HEK293 (cell line): ENCODE results near the gene COL4A1.

Experiments
- CTCF ChIA-PET: fragments of 350-600 bp; formaldehyde crosslinking; extraction: SDS; loops from one replicate; lab custom pipeline; 2021; ENCODE audit warnings: antibody characterized with exemption; lab: Yijun Ruan, JAX
- POLR2A ChIA-PET: fragments of 300-600 bp; formaldehyde crosslinking; extraction: SDS; loops from one replicate; lab custom pipeline; 2020; ENCODE audit warnings: antibody characterized with exemption, inconsistent platforms; lab: Yijun Ruan, JAX
- H3K27ac ChIP-seq: fragments of 200-500 bp; sonication (Bioruptor generic); 2 replicates; pipeline ENCODE4 v1.5.1; 2014; ENCODE audit warnings: low read depth, low read length, control low read depth, inconsistent platforms; ENCODE audit errors: extremely low read depth
- H3K36me3 ChIP-seq, 2 experiments: fragments of 200-500 bp in 1 of 2; sonication (Bioruptor generic) in 1 of 2; 1 replicate in 1 of 2; 2 replicates in 1 of 2; pipeline ENCODE4 v1.5.1; 2014 to 2017; ENCODE audit warnings: inconsistent platforms in 2 of 2, low read length in 2 of 2; ENCODE audit not compliant: control insufficient read depth in 2 of 2, insufficient read depth in 1 of 2
- H3K4me1 ChIP-seq: fragments of 200-500 bp; sonication (Bioruptor generic); 2 replicates; pipeline ENCODE4 v1.5.1; 2014; ENCODE audit warnings: mild to moderate bottlenecking, low read length, inconsistent platforms; ENCODE audit not compliant: control insufficient read depth, insufficient read depth
- H3K4me3 ChIP-seq: 2 replicates; pipeline ENCODE4 v1.5.1; 2011; ENCODE audit warnings: low read depth, mild to moderate bottlenecking, control low read depth, low read length, moderate library complexity
- H3K9me3 ChIP-seq: fragments of 200-500 bp; sonication (Bioruptor generic); 2 replicates; pipeline ENCODE4 v1.5.1; 2014; ENCODE audit warnings: low read depth, low read length, inconsistent platforms; ENCODE audit not compliant: control insufficient read depth, insufficient read depth
- BCL11B ChIP-seq: fragments of 450-650 bp; formaldehyde crosslinking; IDR thresholded peaks from 2 replicates; pipeline ENCODE4 v1.5.1; 2016; ENCODE audit warnings: low read depth, missing biosample characterization, missing genetic modification characterization
- SETDB1 ChIP-seq: IDR thresholded peaks from one replicate; pipeline ENCODE4 v1.6.1; 2017; ENCODE audit warnings: mild to moderate bottlenecking, low read length, moderate library complexity, mixed read lengths; ENCODE audit not compliant: insufficient read length
- WT1 ChIP-seq: fragments of 450-650 bp; formaldehyde crosslinking; IDR thresholded peaks from 2 replicates; pipeline ENCODE4 v1.5.1; 2016; ENCODE audit warnings: missing biosample characterization, missing genetic modification characterization
- ZBTB10 ChIP-seq: fragments of 450-650 bp; formaldehyde crosslinking; IDR thresholded peaks from 2 replicates; pipeline ENCODE4 v1.5.1; 2016; ENCODE audit warnings: missing biosample characterization, missing genetic modification characterization
- ZBTB17 ChIP-seq: fragments of 450-650 bp; formaldehyde crosslinking; IDR thresholded peaks from 2 replicates; pipeline ENCODE4 v1.5.1; 2016; ENCODE audit warnings: missing biosample characterization, missing genetic modification characterization
- ZBTB7A ChIP-seq: fragments of 450-650 bp; formaldehyde crosslinking; IDR thresholded peaks from 2 replicates; pipeline ENCODE4 v1.5.1; 2016; ENCODE audit warnings: low read depth, missing biosample characterization, missing genetic modification characterization
- ZEB2 ChIP-seq: fragments of 450-650 bp; formaldehyde crosslinking; IDR thresholded peaks from 2 replicates; pipeline ENCODE4 v1.5.1; 2016; ENCODE audit warnings: missing biosample characterization, missing genetic modification characterization
- ZNF10 ChIP-seq: fragments of 450-650 bp; formaldehyde crosslinking; IDR thresholded peaks from 2 replicates; pipeline ENCODE4 v1.5.1; 2017; ENCODE audit warnings: missing biosample characterization, missing genetic modification characterization
- ZNF114 ChIP-seq: fragments of 450-650 bp; formaldehyde crosslinking; IDR thresholded peaks from 2 replicates; pipeline ENCODE4 v1.5.0; 2017; ENCODE audit warnings: missing biosample characterization, missing genetic modification characterization
- ZNF133 ChIP-seq: fragments of 450-650 bp; formaldehyde crosslinking; IDR thresholded peaks from 2 replicates; pipeline ENCODE4 v1.5.1; 2016; ENCODE audit warnings: missing biosample characterization, missing genetic modification characterization
- ZNF292 ChIP-seq: fragments of 450-650 bp; formaldehyde crosslinking; IDR thresholded peaks from 2 replicates; pipeline ENCODE4 v1.5.1; 2016; ENCODE audit warnings: low read depth, missing biosample characterization, missing genetic modification characterization, borderline replicate concordance
- ZNF366 ChIP-seq: fragments of 450-650 bp; formaldehyde crosslinking; conservative IDR thresholded peaks from 2 replicates; pipeline ENCODE4 v1.5.1; 2016; ENCODE audit warnings: missing biosample characterization, missing genetic modification characterization
- ZNF391 ChIP-seq: fragments of 450-650 bp; formaldehyde crosslinking; IDR thresholded peaks from 2 replicates; pipeline ENCODE4 v1.5.1; 2016; ENCODE audit warnings: low read depth, missing biosample characterization, missing genetic modification characterization, borderline replicate concordance
- ZNF501 ChIP-seq: fragments of 450-650 bp; formaldehyde crosslinking; IDR thresholded peaks from 2 replicates; pipeline ENCODE4 v1.5.1; 2016; ENCODE audit warnings: missing biosample characterization, missing genetic modification characterization
- ZNF624 ChIP-seq: fragments of 450-650 bp; formaldehyde crosslinking; IDR thresholded peaks from 2 replicates; pipeline ENCODE4 v1.5.1; 2017; ENCODE audit warnings: missing biosample characterization, missing genetic modification characterization
- ZNF658 ChIP-seq: fragments of 450-650 bp; formaldehyde crosslinking; IDR thresholded peaks from 2 replicates; pipeline ENCODE4; 2016; ENCODE audit warnings: missing biosample characterization, missing genetic modification characterization
- ZNF747 ChIP-seq: fragments of 450-650 bp; formaldehyde crosslinking; IDR thresholded peaks from 2 replicates; pipeline ENCODE4 v1.5.1; 2016; ENCODE audit warnings: missing biosample characterization, missing genetic modification characterization
- ZNF837 ChIP-seq: fragments of 450-650 bp; formaldehyde crosslinking; IDR thresholded peaks from 2 replicates; pipeline ENCODE4 v1.5.1; 2016; ENCODE audit warnings: missing biosample characterization, missing genetic modification characterization
- ZSCAN4 ChIP-seq: fragments of 450-650 bp; formaldehyde crosslinking; IDR thresholded peaks from 2 replicates; pipeline ENCODE4 v1.5.1; 2017; ENCODE audit warnings: missing biosample characterization, missing genetic modification characterization
- TF ChIP-seq, protein P1 (sequence below): fragments of 450-650 bp; formaldehyde crosslinking; IDR thresholded peaks from 2 replicates; pipeline ENCODE4 v1.5.1; 2017; ENCODE audit warnings: missing biosample characterization, missing genetic modification characterization
- TF ChIP-seq, protein P2 (sequence below): fragments of 450-650 bp; formaldehyde crosslinking; IDR thresholded peaks from 2 replicates; pipeline ENCODE4 v1.5.1; 2016; ENCODE audit warnings: missing biosample characterization, missing genetic modification characterization, borderline replicate concordance

Gene COL4A1

GRCh38 chr13:110265682-110266430, 41.1 kb downstream of the COL4A1 start:
- Histone ChIP-seq H3K36me3 (no peaks in the 10 kb centered on the region), H3K4me1 (no peaks in the 10 kb centered on the region), H3K4me3 (no peak overlapping the region), H3K9me3 (no peaks in the 10 kb centered on the region), H3K27ac (no peak overlapping the region)
- CTCF ChIA-PET = interaction anchor here (0.6 kb wide), 1 partner anchor 9 kb away, joined by 3 read pairs; no protein-coding TSS in a partner anchor
- no peak for TF ChIP-seq BCL11B (tag by site-specific recombination)
- no peak for TF ChIP-seq ZNF658 (tag by site-specific recombination)
- TF ChIP-seq, protein P1, sequence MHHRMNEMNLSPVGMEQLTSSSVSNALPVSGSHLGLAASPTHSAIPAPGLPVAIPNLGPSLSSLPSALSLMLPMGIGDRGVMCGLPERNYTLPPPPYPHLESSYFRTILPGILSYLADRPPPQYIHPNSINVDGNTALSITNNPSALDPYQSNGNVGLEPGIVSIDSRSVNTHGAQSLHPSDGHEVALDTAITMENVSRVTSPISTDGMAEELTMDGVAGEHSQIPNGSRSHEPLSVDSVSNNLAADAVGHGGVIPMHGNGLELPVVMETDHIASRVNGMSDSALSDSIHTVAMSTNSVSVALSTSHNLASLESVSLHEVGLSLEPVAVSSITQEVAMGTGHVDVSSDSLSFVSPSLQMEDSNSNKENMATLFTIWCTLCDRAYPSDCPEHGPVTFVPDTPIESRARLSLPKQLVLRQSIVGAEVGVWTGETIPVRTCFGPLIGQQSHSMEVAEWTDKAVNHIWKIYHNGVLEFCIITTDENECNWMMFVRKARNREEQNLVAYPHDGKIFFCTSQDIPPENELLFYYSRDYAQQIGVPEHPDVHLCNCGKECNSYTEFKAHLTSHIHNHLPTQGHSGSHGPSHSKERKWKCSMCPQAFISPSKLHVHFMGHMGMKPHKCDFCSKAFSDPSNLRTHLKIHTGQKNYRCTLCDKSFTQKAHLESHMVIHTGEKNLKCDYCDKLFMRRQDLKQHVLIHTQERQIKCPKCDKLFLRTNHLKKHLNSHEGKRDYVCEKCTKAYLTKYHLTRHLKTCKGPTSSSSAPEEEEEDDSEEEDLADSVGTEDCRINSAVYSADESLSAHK (tag by site-specific recombination) = no peak
- no peak for TF ChIP-seq ZNF624 (tag by site-specific recombination)
- TF ChIP-seq, all 188 proteins: peak for 0
- POLR2A ChIA-PET = no interaction called here

DNA sequence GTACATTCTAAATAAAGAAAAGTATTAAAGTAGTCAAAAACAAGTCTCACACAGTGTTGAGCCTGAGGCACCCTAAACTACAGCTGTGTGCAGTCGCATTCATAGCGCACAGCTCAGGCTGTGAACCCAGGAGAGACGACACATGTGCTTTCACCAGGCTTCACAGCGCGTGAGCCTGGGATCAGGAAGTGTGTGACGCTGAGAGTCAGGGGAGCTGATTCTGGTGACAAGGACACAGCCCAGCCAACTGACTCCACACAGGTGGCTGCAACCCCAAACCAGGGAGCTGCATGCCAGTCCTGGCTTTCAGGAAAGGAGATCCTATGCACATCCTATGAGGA, 41.6 kb downstream of the COL4A1 start:
- no peaks in the 10 kb centered on the region for H3K4me1 ChIP-seq
- ChIA-PET CTCF (interaction anchor here (0.6 kb wide), 1 partner anchor 9 kb away, joined by 3 read pairs; no protein-coding TSS in a partner anchor), POLR2A (no interaction called here)
- no peak overlapping the region for H3K4me3 ChIP-seq
- no peaks in the 10 kb centered on the region for H3K36me3 ChIP-seq
- no peaks in the 10 kb centered on the region for H3K9me3 ChIP-seq
- TF ChIP-seq ZSCAN4 (tag by site-specific recombination) (no peak), ZBTB7A (tag by site-specific recombination) (no peak), ZBTB10 (tag by site-specific recombination) (no peak), ZNF366 (tag by site-specific recombination) (no peak), WT1 (no peak), ZNF747 (tag by site-specific recombination) (no peak), ZBTB17 (tag by site-specific recombination) (no peak), ZNF133 (tag by site-specific recombination) (no peak), ZNF501 (tag by site-specific recombination) (no peak), ZNF837 (tag by site-specific recombination) (no peak), ZNF292 (tag by site-specific recombination) (no peak), ZNF10 (tag by site-specific recombination) (no peak), ZNF391 (no peak), ZNF114 (tag by site-specific recombination) (no peak), ZEB2 (no peak), SETDB1 (no peak)
- TF ChIP-seq, protein P2, sequence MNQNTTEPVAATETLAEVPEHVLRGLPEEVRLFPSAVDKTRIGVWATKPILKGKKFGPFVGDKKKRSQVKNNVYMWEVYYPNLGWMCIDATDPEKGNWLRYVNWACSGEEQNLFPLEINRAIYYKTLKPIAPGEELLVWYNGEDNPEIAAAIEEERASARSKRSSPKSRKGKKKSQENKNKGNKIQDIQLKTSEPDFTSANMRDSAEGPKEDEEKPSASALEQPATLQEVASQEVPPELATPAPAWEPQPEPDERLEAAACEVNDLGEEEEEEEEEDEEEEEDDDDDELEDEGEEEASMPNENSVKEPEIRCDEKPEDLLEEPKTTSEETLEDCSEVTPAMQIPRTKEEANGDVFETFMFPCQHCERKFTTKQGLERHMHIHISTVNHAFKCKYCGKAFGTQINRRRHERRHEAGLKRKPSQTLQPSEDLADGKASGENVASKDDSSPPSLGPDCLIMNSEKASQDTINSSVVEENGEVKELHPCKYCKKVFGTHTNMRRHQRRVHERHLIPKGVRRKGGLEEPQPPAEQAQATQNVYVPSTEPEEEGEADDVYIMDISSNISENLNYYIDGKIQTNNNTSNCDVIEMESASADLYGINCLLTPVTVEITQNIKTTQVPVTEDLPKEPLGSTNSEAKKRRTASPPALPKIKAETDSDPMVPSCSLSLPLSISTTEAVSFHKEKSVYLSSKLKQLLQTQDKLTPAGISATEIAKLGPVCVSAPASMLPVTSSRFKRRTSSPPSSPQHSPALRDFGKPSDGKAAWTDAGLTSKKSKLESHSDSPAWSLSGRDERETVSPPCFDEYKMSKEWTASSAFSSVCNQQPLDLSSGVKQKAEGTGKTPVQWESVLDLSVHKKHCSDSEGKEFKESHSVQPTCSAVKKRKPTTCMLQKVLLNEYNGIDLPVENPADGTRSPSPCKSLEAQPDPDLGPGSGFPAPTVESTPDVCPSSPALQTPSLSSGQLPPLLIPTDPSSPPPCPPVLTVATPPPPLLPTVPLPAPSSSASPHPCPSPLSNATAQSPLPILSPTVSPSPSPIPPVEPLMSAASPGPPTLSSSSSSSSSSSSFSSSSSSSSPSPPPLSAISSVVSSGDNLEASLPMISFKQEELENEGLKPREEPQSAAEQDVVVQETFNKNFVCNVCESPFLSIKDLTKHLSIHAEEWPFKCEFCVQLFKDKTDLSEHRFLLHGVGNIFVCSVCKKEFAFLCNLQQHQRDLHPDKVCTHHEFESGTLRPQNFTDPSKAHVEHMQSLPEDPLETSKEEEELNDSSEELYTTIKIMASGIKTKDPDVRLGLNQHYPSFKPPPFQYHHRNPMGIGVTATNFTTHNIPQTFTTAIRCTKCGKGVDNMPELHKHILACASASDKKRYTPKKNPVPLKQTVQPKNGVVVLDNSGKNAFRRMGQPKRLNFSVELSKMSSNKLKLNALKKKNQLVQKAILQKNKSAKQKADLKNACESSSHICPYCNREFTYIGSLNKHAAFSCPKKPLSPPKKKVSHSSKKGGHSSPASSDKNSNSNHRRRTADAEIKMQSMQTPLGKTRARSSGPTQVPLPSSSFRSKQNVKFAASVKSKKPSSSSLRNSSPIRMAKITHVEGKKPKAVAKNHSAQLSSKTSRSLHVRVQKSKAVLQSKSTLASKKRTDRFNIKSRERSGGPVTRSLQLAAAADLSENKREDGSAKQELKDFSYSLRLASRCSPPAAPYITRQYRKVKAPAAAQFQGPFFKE (tag by site-specific recombination) = no peak
- no peak overlapping the region for H3K27ac ChIP-seq
